Heart left ventricle (tissue), 16 donors: ENCODE measurements around the gene MT1X. TPM values are rescaled to one million over a fixed set of nuclear protein-coding genes. Genes with fewer than 3 reads are reported as not detected.

Experiments
- ATAC-seq, 4 donors: fragments of 200-7000 bp; cut with Tn5 transposase; one replicate each; pipeline ENCODE4 v1.9.1; 2020 to 2022; ENCODE audit warnings: moderate library complexity in 4 of 4, mild to moderate bottlenecking in 3 of 4, moderate number of reproducible peaks in 1 of 4
- DNase-seq, 5 donors: peaks; one replicate each; pipeline ENCODE4 v3.0.0-alpha.2; 2020
- H3K27ac ChIP-seq, 12 donors: fragments of 200-600 bp; sonication (generic) in 4 of 12; one replicate each; pipeline versions ENCODE4 v1.5.0 to v1.8.0; 2016 to 2022; ENCODE audit warnings: mild to moderate bottlenecking in 2 of 12
- H3K27me3 ChIP-seq, 9 donors: fragments of 200-600 bp; sonication (generic) in 2 of 9; one replicate each; pipeline versions ENCODE4 v1.5.1 to v1.8.0; 2016 to 2022; ENCODE audit warnings: mild to moderate bottlenecking in 3 of 9
- H3K36me3 ChIP-seq, 9 donors: fragments of 200-600 bp; sonication (generic) in 2 of 9; one replicate each; pipeline versions ENCODE4 v1.5.0 to v1.8.0; 2018 to 2022; ENCODE audit warnings: mild to moderate bottlenecking in 2 of 9
- H3K4me1 ChIP-seq, 12 donors: fragments of 200-600 bp; sonication (generic) in 4 of 12; one replicate each; pipeline versions ENCODE4 v1.5.0 to v1.8.0; 2016 to 2022; ENCODE audit warnings: mild to moderate bottlenecking in 3 of 12
- H3K4me3 ChIP-seq, 12 donors: fragments of 200-600 bp; sonication (generic) in 4 of 12; one replicate each; pipeline versions ENCODE4 v1.5.0 to v1.8.0; 2017 to 2022; ENCODE audit warnings: mild to moderate bottlenecking in 9 of 12, moderate library complexity in 4 of 12
- H3K9me3 ChIP-seq, 12 donors: fragments of 200-600 bp; sonication (generic) in 4 of 12; one replicate each; pipeline versions ENCODE4 v1.5.0 to v1.8.0; 2016 to 2022; ENCODE audit warnings: mild to moderate bottlenecking in 1 of 12
- CTCF ChIP-seq, 12 donors: fragments of 200-600 bp; sonication (generic) in 4 of 12; IDR thresholded peaks; one replicate each; pipeline versions ENCODE4 v1.5.0 to v1.8.0; 2018 to 2022; ENCODE audit warnings: antibody characterized with exemption in 12 of 12, mild to moderate bottlenecking in 5 of 12
- POLR2A ChIP-seq, 2 donors: fragments of 450-650 bp; IDR thresholded peaks; one replicate each; pipeline ENCODE4 v1.6.1; 2017; ENCODE audit warnings: antibody characterized with exemption in 2 of 2, mild to moderate bottlenecking in 2 of 2, moderate library complexity in 2 of 2
- WGBS, 4 donors: extraction: QIAGEN DNeasy Blood & Tissue Kit in 2 of 4; methylation state at CpG; one replicate each; pipeline versions ENCODE4 v1.1.5 to v1.1.7; 2013 to 2018; 5-methylcytosine and 5-hydroxymethylcytosine counted together
- intact Hi-C, 10 donors: fragments of 100-400 bp; cut with DNase I; formaldehyde crosslinking; loops; one replicate each; pipeline versions ENCODE4 v1.11.1 to v1.14.2; 2022
- polyA plus RNA-seq, 2 donors: library from polyadenylated mRNA; stranded (reverse); fragments of 200-250 nt; gene quantifications; one replicate each; pipeline ENCODE4 v1.2.3, GENCODE V29; 2013
- total RNA-seq, 9 donors: library from RNA; depleted of rRNA in 2 of 9; stranded (reverse); fragments of >200 nt in 2 of 9; fragmentation: NEBNext Ultra II Directional in 3 of 9; extraction: Animal tissue kit (Norgen Biotek cat#: 25700) in 3 of 9; gene quantifications; one replicate each; pipeline versions ENCODE4 v1.1.0 to v1.2.4, GENCODE V29; 2016 to 2023
- donor health status: ischemic (EF 13 %, LVEDD 7.1; RV severe dilation, severe dysfunction).
- donor health status: healthy with polysubstance abuse.
- donor health status: DM: no; HTN: yes; CAD: no.
- donor health status: DM: no; HTN: no; CAD: no.
- donor health status: ischemic (EF 25% LVEDD 6.9; RV normal size, moderate dysfunction).
- donor health status: ischemic (EF 25% LVEDD 5.7; RV mildly dilated, moderate dysfunction).
- donor health status: healthy.
- donor health status: DM: yes; HTN: yes; CAD: no.
- donor health status: ischemic (EF 35%, LVEDD 5.7; RV mildly dilated, moderate dysfunction).
- donor health status: nonischemic (EF 11% LVEDD 7.7; RV severe dilation, severe dysfunction).
- donor health status: DM: yes; HTN: yes; CAD: no.
- donor health status: PGD.
- donor health status: ischemic (EF 29% LVEDD 5.4; RV normal size, mild dysfunction).
- donor health status: nonischemic (EF 23%, LVEDD 6.1; RV moderate dilation, normal function).

The MT1X gene
- total and polyA plus RNA-seq, 11 donors = 20.6 to 918 (median 137) TPM

GRCh38 chr16:56708525-56709442, 26.5 kb downstream of the MT1X start:
- H3K27ac ChIP-seq = peak overlapping the region in 1 of 12 donors; percentile 10
- H3K9me3 ChIP-seq = no peaks in the 10 kb centered on the region
- ATAC-seq (no peak), DNase-seq (no peak)
- H3K27me3 ChIP-seq = no peaks in the 10 kb centered on the region
- no peaks in the 10 kb centered on the region for H3K4me1 ChIP-seq
- intact Hi-C loops = no loop called here
- H3K36me3 ChIP-seq = no peaks in the 10 kb centered on the region
- peak overlapping the region in 1 of 12 donors; percentile 23 for H3K4me3 ChIP-seq
- TF ChIP-seq POLR2A (IDR thresholded peaks at IDR 0.05) (no peak), CTCF (IDR thresholded peaks at IDR 0.05) (no peak)
- whole genome bisulfite sequencing, 4 donors = 62 to 73% (median 65%) methylated on average over 12 to 13 of the region's 13 CpGs

GRCh38 chr16:56709443-56710040, 27.3 kb downstream of the MT1X start:
- intact Hi-C loops = no loop called here
- Histone ChIP-seq H3K36me3 (no peaks in the 10 kb centered on the region), H3K27ac (no peak overlapping the region), H3K4me3 (peak overlapping the region in 1 of 12 donors; percentile 23), H3K27me3 (no peaks in the 10 kb centered on the region), H3K9me3 (no peaks in the 10 kb centered on the region), H3K4me1 (no peaks in the 10 kb centered on the region)
- no peak for DNase-seq
- WGBS, 4 donors = 85 to 95% (median 90%) methylated on average over 4 of the region's 4 CpGs
- no peak for ATAC-seq
- TF ChIP-seq CTCF (IDR thresholded peaks at IDR 0.05) (no peak), POLR2A (IDR thresholded peaks at IDR 0.05) (no peak)

- WGBS, 4 donors = 68 to 90% (median 74%) methylated on average over 2 to 3 of the region's 3 CpGs
- DNase-seq (no peak), ATAC-seq (no peak)
- no peak overlapping the region for H3K27ac ChIP-seq
- intact Hi-C loops = no loop called here
- no peak for TF ChIP-seq CTCF (IDR thresholded peaks at IDR 0.05)
- TF ChIP-seq POLR2A (IDR thresholded peaks at IDR 0.05) = no peak
- H3K36me3 ChIP-seq = no peaks in the 10 kb centered on the region
- H3K9me3 ChIP-seq = no peaks in the 10 kb centered on the region
- H3K4me1 ChIP-seq = no peaks in the 10 kb centered on the region
- no peaks in the 10 kb centered on the region for H3K27me3 ChIP-seq
- no peak overlapping the region for H3K4me3 ChIP-seq
These were observed 28.0 kb downstream of the MT1X start for GRCh38 chr16:56710181-56710737.

GRCh38 chr16:56711862-56712261, 29.6 kb downstream of the MT1X start:
- H3K27ac ChIP-seq = no peak overlapping the region
- no peaks in the 10 kb centered on the region for H3K27me3 ChIP-seq
- H3K4me3 ChIP-seq = no peak overlapping the region
- ATAC-seq (no peak), DNase-seq (no peak)
- no peaks in the 10 kb centered on the region for H3K4me1 ChIP-seq
- TF ChIP-seq CTCF (IDR thresholded peaks at IDR 0.05) (no peak), POLR2A (IDR thresholded peaks at IDR 0.05) (no peak)
- H3K9me3 ChIP-seq = no peaks in the 10 kb centered on the region
- H3K36me3 ChIP-seq = no peaks in the 10 kb centered on the region
- WGBS, 4 donors = 91 to 97% (median 93%) methylated on average over 2 of the region's 2 CpGs
- intact Hi-C loops = no loop called here
